ENCODE results near the gene NRXN3.

NRXN3 gene

GRCh38 chr14:79043194-79043889 lies 873.2 kb downstream of the NRXN3 start:
- H3K4me3 ChIP-seq (ENCODE audit: low read length), result no peak overlapping the region
- no peak for DNase-seq (ENCODE audit: low read depth)
- TF ChIP-seq CTCF (conservative IDR thresholded peaks at IDR 0.05; ENCODE audit: low read depth, low read length), result no peak

- H3K4me3 ChIP-seq (ENCODE audit: low read length), result no peak overlapping the region
- peak; percentile 7 for DNase-seq (ENCODE audit: low read depth)
- no peak for TF ChIP-seq CTCF (conservative IDR thresholded peaks at IDR 0.05; ENCODE audit: low read depth, low read length)
Measured at GRCh38 chr14:79044894-79045624, 874.9 kb downstream of the NRXN3 start.

- DNase-seq (ENCODE audit: low read depth), result no peak
- no peak for TF ChIP-seq CTCF (conservative IDR thresholded peaks at IDR 0.05; ENCODE audit: low read depth, low read length)
Measured at GRCh38 chr14:79050787-79051727, 880.9 kb downstream of the NRXN3 start.

GRCh38 chr14:79051742-79052141 lies 881.6 kb downstream of the NRXN3 start:
- no peak for TF ChIP-seq CTCF (conservative IDR thresholded peaks at IDR 0.05; ENCODE audit: low read depth, low read length)
- no peak overlapping the region for H3K4me3 ChIP-seq (ENCODE audit: low read length)
- DNase-seq (ENCODE audit: low read depth), result no peak

More at GRCh38 chr14:79050787-79051727, 880.9 kb downstream of the NRXN3 start:
- H3K4me3 ChIP-seq (ENCODE audit: low read length), result no peak overlapping the region

GRCh38 chr14:79056879-79057278 lies 886.7 kb downstream of the NRXN3 start:
- TF ChIP-seq CTCF (conservative IDR thresholded peaks at IDR 0.05; ENCODE audit: low read depth, low read length), result no peak
- no peak overlapping the region for H3K4me3 ChIP-seq (ENCODE audit: low read length)
- no peak for DNase-seq (ENCODE audit: low read depth)

GRCh38 chr14:79057333-79057732 lies 887.2 kb downstream of the NRXN3 start:
- H3K4me3 ChIP-seq (ENCODE audit: low read length), result no peak overlapping the region
- TF ChIP-seq CTCF (conservative IDR thresholded peaks at IDR 0.05; ENCODE audit: low read depth, low read length), result no peak
- DNase-seq (ENCODE audit: low read depth), result no peak
